HG03378 (cell line): Measurements from ENCODE around the gene PALLD.

Experiments used
- ATAC-seq: cut with Tn5 transposase; IDR thresholded peaks from one replicate; pipeline ENCODE4 v1.9.1; 2021; ENCODE audit warnings: mild to moderate bottlenecking, moderate library complexity; ENCODE audit not compliant: unreplicated experiment

The PALLD gene

GRCh38 chr4:168811786-168812651 lies 315.2 kb downstream of the PALLD start:
- ATAC-seq, result no peak

- no peak for ATAC-seq
Measured at GRCh38 chr4:168812806-168813205, 316.0 kb downstream of the PALLD start.

DNA sequence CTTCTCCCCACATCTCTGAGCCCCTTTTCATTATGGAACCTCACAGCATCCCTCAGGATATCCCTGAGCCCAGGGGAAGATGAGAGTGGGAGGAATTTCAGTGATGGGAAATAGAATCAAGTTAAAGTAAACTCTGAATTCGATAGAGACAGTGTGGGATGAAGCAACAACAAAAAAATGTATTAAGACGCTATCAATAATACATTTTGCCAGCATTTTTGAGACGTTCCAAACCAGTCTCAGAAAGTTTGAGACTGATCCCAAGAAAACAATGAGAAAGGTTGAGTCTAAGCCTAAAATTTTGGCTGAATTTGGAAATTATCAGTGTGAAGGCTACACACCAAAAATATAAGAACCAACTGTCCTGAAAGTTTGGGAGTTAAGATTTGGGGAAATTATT lies 317.0 kb downstream of the PALLD start:
- ATAC-seq, result no peak

GRCh38 chr4:168815379-168816345 lies 318.8 kb downstream of the PALLD start:
- ATAC-seq, result no peak

GRCh38 chr4:168817370-168817769 lies 320.5 kb downstream of the PALLD start:
- no peak for ATAC-seq

DNA sequence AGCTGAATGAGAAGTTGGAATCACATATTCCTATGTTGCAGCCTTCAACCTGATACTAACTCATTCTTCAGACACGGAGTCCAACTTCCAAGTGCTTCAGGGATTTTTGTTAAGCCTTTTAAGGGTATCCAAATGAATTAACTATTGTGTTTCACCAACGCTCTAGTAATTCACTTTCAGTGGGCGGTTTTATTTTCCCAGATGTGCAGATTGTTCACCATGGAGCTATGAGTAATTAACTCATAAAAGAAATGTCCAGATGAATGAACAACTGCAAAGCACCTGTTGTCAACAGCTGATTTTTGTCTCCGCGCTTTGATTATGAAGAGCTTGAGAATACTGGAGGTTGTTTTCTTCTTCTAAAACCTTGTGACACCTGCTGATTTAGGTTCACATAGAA lies 325.6 kb downstream of the PALLD start:
- ATAC-seq, result no peak

DNA sequence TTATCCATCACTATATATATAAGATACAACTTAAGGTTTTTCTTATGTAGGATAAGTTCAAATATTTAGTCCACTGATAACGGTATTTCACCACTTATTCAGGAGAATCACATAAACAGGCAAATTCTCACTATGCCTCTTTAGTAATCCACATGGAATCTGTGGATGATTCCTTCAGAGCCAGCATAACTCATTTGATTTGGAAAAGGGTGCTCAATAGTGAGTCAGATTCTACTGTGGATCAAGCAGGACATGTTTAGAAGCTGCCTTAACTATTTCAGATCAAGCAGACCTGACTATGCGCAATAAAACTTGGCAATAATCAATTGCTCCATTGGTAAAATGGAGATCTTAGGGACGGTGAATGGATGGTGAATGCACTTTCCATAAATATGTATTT lies 329.1 kb downstream of the PALLD start:
- ATAC-seq, result no peak

- ATAC-seq, result no peak
Measured at GRCh38 chr4:168826620-168827019, 329.8 kb downstream of the PALLD start.

DNA sequence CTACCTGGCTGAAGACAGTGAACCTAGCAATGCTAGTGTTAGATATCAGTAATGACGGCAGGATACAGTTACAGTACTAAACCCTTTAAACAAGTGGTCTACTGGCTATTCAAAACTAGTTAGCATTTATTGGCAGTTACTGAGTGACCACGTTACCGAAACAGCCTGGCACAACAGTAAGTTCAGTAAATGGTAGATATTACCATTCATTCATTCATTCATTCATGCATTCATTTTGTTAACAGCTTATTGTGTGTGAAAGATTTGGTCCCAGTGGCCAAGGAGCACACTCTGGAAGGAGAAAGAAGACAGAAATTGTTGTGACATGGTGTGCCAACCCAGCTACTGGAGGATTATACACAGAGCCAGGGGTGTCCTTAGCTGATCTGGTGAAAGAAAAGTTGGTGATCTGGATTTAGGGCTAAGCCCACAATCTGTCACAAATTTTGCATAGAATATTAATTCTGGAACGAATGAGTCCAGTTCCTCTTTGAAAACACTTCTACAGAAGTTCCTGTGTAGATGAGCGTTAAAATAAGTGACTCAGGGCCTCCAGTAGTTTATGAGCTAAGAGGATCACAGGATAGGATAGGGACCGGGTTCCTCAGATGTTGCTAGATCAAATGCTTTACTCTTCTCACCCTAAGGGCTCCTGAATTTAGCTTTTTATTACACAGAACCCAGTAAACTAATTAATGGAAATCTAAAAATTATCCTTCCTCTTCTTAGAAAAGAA lies 334.1 kb downstream of the PALLD start:
- no peak for ATAC-seq

- ATAC-seq, result no peak
Measured at GRCh38 chr4:168831585-168831918, 334.7 kb downstream of the PALLD start.

DNA sequence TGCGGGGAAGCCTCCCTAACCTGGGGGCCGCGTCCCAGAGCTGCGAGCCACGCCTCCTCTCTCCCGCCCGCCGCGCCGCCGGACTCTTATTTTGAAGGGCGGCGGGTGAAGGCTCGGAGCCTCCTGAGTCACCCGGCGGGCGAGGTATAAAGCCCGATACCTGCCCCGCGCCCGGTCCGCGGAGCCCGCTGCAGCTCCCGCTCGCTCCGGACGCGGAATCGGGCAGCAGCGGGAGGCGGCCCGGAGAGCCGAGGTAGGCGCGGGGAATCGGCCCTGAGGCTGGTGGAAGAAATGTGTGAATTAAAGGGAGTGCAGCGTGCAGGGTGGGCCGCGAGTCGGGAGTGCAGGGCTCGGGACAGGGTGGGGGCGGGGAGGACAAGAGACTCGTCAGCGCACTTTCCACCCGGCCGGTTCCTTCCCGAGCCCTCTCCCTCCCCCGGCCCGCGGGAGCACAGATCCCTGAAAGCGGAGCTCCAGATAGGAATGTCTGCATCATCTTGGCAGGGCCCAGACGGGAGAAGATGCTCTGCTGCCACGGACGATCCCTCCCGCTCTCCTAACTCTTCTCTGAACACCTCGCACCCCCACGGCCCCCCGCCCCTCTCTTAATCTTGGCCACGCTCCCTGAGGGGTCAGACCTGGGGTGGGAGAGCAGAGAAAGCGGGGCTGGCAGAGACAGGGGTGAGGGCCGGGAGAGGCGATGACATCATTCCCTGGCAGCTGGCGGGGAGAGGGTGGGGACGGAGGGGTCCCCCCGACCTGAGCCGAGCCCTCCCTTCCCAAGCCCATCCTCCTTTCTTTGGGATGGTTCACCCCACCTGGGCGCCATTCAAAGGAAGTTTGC lies 335.3 kb downstream of the PALLD start:
- no peak for ATAC-seq

DNA sequence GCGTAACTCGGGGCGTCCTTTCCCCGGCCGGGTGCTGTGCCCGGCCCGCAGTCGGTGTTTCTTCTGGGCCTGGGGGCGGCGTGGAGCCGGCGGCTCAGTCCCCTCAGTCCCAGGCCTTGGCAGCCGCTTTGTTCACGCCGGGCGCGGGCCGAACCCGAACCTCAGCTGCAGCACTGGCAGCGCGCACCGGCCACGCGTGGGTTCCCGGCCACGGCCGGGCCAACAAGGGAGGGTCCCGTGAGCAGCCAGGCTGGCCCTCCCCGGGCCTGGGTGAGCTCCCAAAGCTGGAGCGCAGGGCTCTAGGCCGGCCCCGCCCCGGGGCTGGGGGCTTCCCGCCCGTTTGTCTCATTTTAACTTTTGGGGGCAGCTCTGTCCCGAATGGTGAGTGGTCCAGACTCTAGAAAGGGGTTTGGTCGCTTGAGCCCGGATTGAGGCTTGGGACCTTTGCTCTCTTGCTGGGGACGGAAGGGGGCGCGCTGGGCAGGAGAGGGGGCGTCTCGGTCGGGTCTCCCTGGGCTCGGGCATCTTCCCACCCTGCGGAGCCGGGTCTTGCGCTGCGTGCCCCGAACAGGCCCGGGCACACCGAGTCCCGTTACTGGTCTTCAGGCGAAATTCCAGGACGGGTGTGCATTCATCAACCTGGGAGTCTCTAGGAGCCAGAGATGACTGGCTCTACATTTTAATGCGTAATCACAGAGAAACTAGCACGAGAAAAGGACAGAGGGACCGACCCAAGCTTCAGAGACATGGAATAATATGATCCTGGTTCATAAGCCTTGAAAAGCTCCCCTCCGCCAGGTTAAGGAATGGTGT lies 336.1 kb downstream of the PALLD start:
- ATAC-seq, result no peak

- ATAC-seq, result no peak
Measured at GRCh38 chr4:168833881-168834280, 337.0 kb downstream of the PALLD start.

DNA sequence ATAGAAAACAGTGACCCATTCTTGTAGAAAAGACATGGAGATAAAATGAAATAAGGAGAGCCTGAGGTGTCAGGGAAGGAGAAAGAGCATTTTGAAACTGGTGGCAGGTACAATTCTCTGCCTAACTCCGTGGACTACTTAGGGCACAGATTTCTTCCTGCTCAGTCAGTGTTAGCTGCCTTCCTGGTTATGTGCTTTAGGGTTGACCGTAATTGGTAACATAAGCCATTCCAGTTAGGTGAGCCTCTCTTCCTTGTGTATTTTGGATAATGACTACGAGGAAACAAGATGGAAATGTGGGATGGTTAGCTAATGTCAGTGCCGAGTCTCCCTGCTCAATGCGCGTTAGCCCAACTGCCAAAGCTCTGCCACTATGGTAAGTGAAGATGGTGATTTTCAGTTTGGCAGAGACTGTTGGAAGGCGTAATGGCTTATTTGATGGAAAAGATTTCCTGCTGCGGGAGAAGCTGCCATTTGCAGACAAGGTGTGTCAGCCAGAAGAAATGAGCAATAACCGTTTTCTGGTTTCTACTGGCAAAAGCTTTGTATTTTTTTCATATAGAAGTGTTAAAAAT lies 339.1 kb downstream of the PALLD start:
- ATAC-seq, result no peak

DNA sequence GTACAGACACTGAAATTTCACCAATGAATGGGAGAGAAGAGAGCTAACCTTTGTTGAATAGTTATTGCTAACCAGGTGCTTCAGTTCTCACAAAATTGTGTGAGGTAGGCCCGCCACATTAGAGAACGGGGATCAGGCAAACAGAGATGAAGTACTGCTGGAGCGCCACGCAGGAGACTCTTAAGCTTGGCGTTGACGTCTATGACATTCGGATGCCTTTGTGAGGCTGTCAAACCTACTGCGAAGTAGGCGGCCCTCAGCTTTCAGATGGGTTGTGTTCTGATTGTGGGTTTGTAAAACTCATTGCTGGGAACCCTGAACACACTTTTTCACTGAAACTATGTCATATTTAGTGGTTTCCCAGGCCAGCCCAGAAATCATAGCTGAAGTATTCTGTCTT lies 339.6 kb downstream of the PALLD start:
- ATAC-seq, result no peak

GRCh38 chr4:168837922-168838321 lies 341.1 kb downstream of the PALLD start:
- ATAC-seq, result no peak

GRCh38 chr4:168839758-168840391 lies 343.0 kb downstream of the PALLD start:
- no peak for ATAC-seq

DNA sequence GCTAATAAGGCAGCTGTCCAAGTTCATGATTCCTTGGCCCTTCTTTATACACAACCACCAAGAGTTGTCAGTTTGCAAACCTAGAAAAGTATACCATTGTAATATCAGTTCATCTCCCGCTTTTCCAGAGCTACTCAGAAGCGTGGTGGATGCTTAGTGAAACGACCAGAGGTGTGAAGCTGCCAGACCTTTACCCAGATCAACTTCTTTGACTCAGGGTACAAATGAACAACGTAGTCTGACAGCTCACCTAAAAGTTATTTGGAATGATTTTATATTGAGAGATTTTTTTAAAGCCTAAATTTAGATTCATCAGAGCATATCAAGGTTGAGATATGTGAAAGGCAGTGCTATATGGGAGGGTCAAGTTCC lies 343.5 kb downstream of the PALLD start:
- ATAC-seq, result no peak
